Stimulated activated CD4-positive, alpha-beta T cell treated with anti-CD3 and anti-CD28 coated beads, Interleukin-2, amount 100 ng/mL, for 4 hours (primary cell): ENCODE data around the gene RORC.

Experiments
- DNase-seq: peaks from one replicate; pipeline ENCODE4 v3.0.0-alpha.2; 2020; ENCODE audit warnings: low read depth

Gene RORC

GRCh38 chr1:151847867-151848596 is 16.4 kb upstream of the RORC start:
- DNase-seq = no peak

- DNase-seq = no peak
Measured at GRCh38 chr1:151846686-151847237, 15.2 kb upstream of the RORC start.

GRCh38 chr1:151846062-151846568 is 14.5 kb upstream of the RORC start:
- no peak for DNase-seq

GRCh38 chr1:151843398-151843797 is 11.8 kb upstream of the RORC start:
- DNase-seq = no peak

- DNase-seq = no peak
Measured at GRCh38 chr1:151841141-151841540, 9.5 kb upstream of the RORC start.

GRCh38 chr1:151840421-151840820 is 8.8 kb upstream of the RORC start:
- DNase-seq = no peak

GRCh38 chr1:151839457-151840403 is 8.1 kb upstream of the RORC start, which contains the start of gene C2CD4D:
Gene C2CD4D (minus strand): TSS chr1:151839820. CDS start chr1:151838989, 831 bp downstream.
- peak; percentile 55 for DNase-seq

GRCh38 chr1:151839082-151839412 is 7.4 kb upstream of the RORC start:
- no peak for DNase-seq

GRCh38 chr1:151838222-151839081 is 6.8 kb upstream of the RORC start:
- DNase-seq = no peak

- no peak for DNase-seq
Measured at GRCh38 chr1:151837884-151838221, 6.3 kb upstream of the RORC start.

GRCh38 chr1:151837197-151837596 is 5.6 kb upstream of the RORC start:
- DNase-seq = no peak

- no peak for DNase-seq
Measured at GRCh38 chr1:151835596-151835995, 4.0 kb upstream of the RORC start.

- no peak for DNase-seq
Measured at GRCh38 chr1:151834239-151834638, 2.6 kb upstream of the RORC start.

- DNase-seq = no peak
Measured at GRCh38 chr1:151833172-151833900, 1.7 kb upstream of the RORC start.

- DNase-seq = no peak
Measured at GRCh38 chr1:151832318-151832980, 847 bp upstream of the RORC start.

GRCh38 chr1:151831256-151831591 is 378 bp downstream of the RORC start:
- DNase-seq = no peak

GRCh38 chr1:151830055-151830454 is 1.5 kb downstream of the RORC start:
- no peak for DNase-seq

GRCh38 chr1:151829352-151830046 is 2.1 kb downstream of the RORC start:
- no peak for DNase-seq

- DNase-seq = no peak
Measured at GRCh38 chr1:151828921-151829320, 2.7 kb downstream of the RORC start.

GRCh38 chr1:151827853-151828252 is 3.7 kb downstream of the RORC start:
- no peak for DNase-seq
